GM12865 (cell line): ENCODE results near the gene FOXA2.

ENCODE experiments used
- DNase-seq: peaks from one replicate; pipeline ENCODE4 v3.0.0; 2010; ENCODE audit warnings: low read depth
- H3K4me3 ChIP-seq: 2 replicates; pipeline ENCODE4 v1.5.1; 2011; ENCODE audit warnings: mild to moderate bottlenecking, low read depth, low read length, control low read depth
- CTCF ChIP-seq: IDR thresholded peaks from 2 replicates; pipeline ENCODE4 v1.5.1; 2011; ENCODE audit warnings: low read length, control low read depth, low read depth, inconsistent platforms; ENCODE audit not compliant: insufficient read depth; ENCODE audit errors: missing control alignments

The FOXA2 gene

GRCh38 chr20:22619806-22620205 is 35.4 kb upstream of the FOXA2 start:
- no peak for TF ChIP-seq CTCF
- no peak overlapping the region for H3K4me3 ChIP-seq

DNA sequence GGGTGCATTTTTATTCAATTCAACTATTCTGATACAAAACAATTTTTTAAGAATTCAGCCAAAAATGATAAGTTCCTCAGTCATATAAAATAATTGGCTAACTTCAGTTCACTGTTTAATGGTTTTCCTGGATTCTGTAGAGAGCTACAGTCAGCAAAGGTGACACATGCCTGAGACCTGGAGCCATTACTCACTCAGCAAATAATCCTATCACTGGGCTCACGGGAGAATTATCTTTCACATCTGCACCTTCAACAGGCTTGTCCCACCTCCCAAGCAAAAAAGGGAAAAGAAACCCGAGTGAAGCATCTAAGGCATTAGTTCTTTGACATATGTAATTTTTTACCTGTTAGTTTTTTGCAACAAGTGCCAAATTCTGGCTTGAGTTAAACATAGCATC is 34.9 kb upstream of the FOXA2 start:
- TF ChIP-seq CTCF, result no peak
- H3K4me3 ChIP-seq, result no peak overlapping the region
- no peak for DNase-seq

More at GRCh38 chr20:22619806-22620205, 35.4 kb upstream of the FOXA2 start:
- DNase-seq, result no peak

DNA sequence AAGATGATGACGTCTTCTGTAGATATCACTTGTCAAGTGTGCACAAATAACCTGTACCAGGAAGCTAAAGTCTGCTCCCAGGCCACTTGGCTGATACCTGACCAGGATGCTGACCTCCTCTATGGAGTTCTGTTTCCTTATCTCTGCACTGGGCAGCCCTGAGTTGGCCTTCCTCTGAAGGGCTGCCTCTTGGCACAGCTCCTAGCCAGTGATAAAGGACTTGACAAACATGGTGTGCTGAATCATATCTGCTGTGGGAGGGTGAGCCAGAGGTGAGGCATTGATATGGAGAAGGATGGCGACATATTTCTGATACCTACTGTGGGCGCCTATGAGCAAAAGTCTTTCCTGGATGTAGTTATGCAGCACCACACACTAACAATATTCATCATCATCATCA is 32.8 kb upstream of the FOXA2 start:
- TF ChIP-seq CTCF, result no peak
- no peak overlapping the region for H3K4me3 ChIP-seq
- no peak for DNase-seq

- no peak for TF ChIP-seq CTCF
- H3K4me3 ChIP-seq, result no peak overlapping the region
- DNase-seq, result no peak
Observed at GRCh38 chr20:22616551-22616950, 32.2 kb upstream of the FOXA2 start.

GRCh38 chr20:22615425-22615824 is 31.1 kb upstream of the FOXA2 start:
- H3K4me3 ChIP-seq, result no peak overlapping the region
- no peak for DNase-seq
- no peak for TF ChIP-seq CTCF

DNA sequence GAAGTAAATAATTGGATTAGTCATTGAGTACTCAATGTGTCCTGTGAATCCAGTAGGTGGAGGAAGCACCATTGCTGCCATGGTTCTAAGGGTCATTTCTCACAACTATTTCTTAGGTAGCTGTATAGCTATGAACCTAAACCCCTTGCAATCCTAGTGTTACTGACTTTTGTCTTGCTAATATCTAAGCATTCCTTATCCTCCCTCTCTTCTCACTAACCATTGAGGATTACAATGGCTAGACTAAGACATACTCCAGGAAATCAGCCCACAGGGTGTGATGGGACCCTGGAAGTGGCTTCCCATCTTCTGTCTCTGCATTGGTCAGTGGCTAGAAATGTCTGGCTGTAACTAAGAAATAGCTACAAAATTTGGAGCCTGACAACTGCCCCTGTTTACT is 27.3 kb upstream of the FOXA2 start:
- DNase-seq, result no peak
- no peak for TF ChIP-seq CTCF
- no peak overlapping the region for H3K4me3 ChIP-seq

GRCh38 chr20:22607695-22608094 is 23.3 kb upstream of the FOXA2 start:
- no peak overlapping the region for H3K4me3 ChIP-seq
- TF ChIP-seq CTCF, result no peak
- no peak for DNase-seq
